ENCODE measurements around the gene RFWD3.
"Not testable (repeated sequence)": the region's sequence is repeated elsewhere in the genome, so short reads cannot be mapped to it uniquely, and the experiment has no call there.

The RFWD3 gene
- 43.0 to 50.6 reads per million in 2 donors for total RNA-seq

- peak; percentile 83 to 99 (median 96) for DNase-seq
Observed at GRCh38 chr16:74666425-74667254, at the start of gene RFWD3. Gene RFWD3 (minus strand): TSS chr16:74666877. CDS start chr16:74661449, 5,428 bp downstream.

GRCh38 chr16:74716355-74716754 lies 49.7 kb upstream of the RFWD3 start:
- DNase-seq = no peak

GRCh38 chr16:74713876-74714275 lies 47.2 kb upstream of the RFWD3 start:
- no peak for DNase-seq

GRCh38 chr16:74713325-74713724 lies 46.6 kb upstream of the RFWD3 start:
- no peak for DNase-seq

GRCh38 chr16:74711938-74712337 lies 45.3 kb upstream of the RFWD3 start:
- no peak for DNase-seq

GRCh38 chr16:74710401-74710800 lies 43.7 kb upstream of the RFWD3 start:
- DNase-seq = no peak

- DNase-seq = peak; percentile 58 to 77 (median 69)
Observed at GRCh38 chr16:74709441-74709877, 42.8 kb upstream of the RFWD3 start.

- peak; percentile 34 to 70 (median 46) for DNase-seq
Observed at GRCh38 chr16:74700438-74701225, 34.0 kb upstream of the RFWD3 start, which contains the start of gene MLKL. Gene MLKL (minus strand): TSS chr16:74700862. CDS start chr16:74695757, 5,105 bp downstream.

- DNase-seq = peak in 1 of 5 experiments; percentile 61
Observed at GRCh38 chr16:74700116-74700437, 33.4 kb upstream of the RFWD3 start.

GRCh38 chr16:74699666-74700065 lies 33.0 kb upstream of the RFWD3 start:
- peak in 1 of 5 experiments; percentile 62 for DNase-seq

- DNase-seq = peak in 1 of 5 experiments; percentile 49
Observed at GRCh38 chr16:74698222-74698621, 31.5 kb upstream of the RFWD3 start.

- DNase-seq = peak in 4 of 5 experiments; percentile 21 to 86 (median 55)
Observed at GRCh38 chr16:74695450-74696422, 29.1 kb upstream of the RFWD3 start.

GRCh38 chr16:74691093-74691855 lies 24.6 kb upstream of the RFWD3 start:
- no peak for DNase-seq

GRCh38 chr16:74682556-74682955 lies 15.9 kb upstream of the RFWD3 start:
- DNase-seq = no peak

GRCh38 chr16:74680681-74681080 lies 14.0 kb upstream of the RFWD3 start:
- no peak for DNase-seq

GRCh38 chr16:74679983-74680382 lies 13.3 kb upstream of the RFWD3 start:
- DNase-seq = no peak

- no peak for DNase-seq
Observed at GRCh38 chr16:74677868-74678267, 11.2 kb upstream of the RFWD3 start.

- DNase-seq = no peak
Observed at GRCh38 chr16:74673876-74674275, 7.2 kb upstream of the RFWD3 start.

- not testable (repeated sequence) for DNase-seq
Observed at GRCh38 chr16:74668877-74669276, 2.2 kb upstream of the RFWD3 start.

- DNase-seq = peak in 3 of 5 experiments; percentile 14 to 61 (median 34)
Observed at GRCh38 chr16:74667255-74667700, 601 bp upstream of the RFWD3 start.

GRCh38 chr16:74666010-74666421 lies 661 bp downstream of the RFWD3 start:
- DNase-seq = no peak
